GM19240 (cell line): ENCODE results near the gene KDM4B.
"Not testable (repeated sequence)": the region's sequence is repeated elsewhere in the genome, so short reads cannot be mapped to it uniquely, and the experiment has no call there.

Experiments
- DNase-seq: peaks from one replicate; pipeline ENCODE4 v3.0.0; 2011; ENCODE audit warnings: low spot score; ENCODE audit not compliant: insufficient read length

KDM4B gene

GRCh38 chr19:5164845-5165696, 196.2 kb downstream of the KDM4B start:
- DNase-seq: not testable (repeated sequence)

GRCh38 chr19:5165697-5166019, 196.7 kb downstream of the KDM4B start:
- no peak for DNase-seq

DNA sequence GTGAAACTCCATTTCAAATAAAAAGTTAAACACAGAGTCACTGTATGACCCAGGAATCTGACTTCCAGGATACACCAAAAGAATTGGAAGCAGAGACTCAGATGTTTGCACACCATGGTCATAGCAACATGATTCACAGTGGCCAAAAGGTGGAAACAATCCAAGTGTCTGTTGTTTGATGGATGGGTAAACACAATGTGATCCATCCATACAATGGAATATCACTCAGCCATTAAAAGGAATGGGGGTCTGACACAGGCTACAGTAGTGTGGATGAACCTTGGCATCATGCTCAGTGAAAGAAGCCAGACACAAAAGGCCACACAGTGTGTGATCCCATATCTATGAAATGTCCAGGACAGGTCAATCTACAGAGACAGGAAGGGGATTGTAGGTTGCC, 197.3 kb downstream of the KDM4B start:
- DNase-seq: no peak

- no peak for DNase-seq
Observed at GRCh38 chr19:5170329-5170745, 201.4 kb downstream of the KDM4B start.

DNA sequence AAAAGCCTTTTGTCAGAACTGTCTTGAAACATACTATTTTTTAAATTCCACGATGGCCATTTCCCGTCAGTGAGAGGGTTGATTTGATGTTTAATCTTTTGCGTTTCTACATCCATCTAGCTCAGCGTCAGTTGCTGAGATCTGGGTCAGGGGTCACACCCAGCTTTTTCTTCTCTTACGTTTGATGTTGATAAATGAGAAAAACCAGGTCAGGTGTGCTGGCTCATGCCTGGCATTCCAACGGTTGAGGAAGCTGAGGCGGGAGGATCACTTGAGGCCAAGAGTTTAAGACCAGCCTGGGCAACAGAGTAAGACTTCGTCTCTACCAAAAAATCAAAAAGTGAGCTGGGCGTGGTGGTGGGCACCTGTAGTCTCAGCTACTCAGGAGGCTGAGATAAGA, 202.8 kb downstream of the KDM4B start:
- DNase-seq: no peak

GRCh38 chr19:5172859-5173630, 204.1 kb downstream of the KDM4B start:
- no peak for DNase-seq

DNA sequence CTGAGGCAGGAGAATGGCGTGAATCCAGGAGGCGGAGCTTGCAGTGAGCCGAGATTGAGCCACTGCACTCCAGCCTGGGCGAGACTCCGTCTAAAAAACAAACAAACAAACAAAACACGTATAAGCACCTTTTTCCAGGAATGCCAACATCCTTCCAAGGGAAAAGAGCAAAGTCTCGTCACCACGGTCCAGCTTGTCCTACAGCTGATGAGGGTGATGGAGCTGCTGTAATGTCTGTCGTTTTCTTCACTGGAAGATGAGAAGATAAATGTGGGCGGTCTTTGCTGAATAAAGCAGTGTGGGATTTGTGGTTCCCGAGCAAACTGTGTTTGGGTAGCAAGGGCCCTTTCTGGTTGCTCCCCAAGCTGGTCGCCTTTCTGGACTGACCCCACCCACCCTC, 205.1 kb downstream of the KDM4B start:
- no peak for DNase-seq

- no peak for DNase-seq
Observed at GRCh38 chr19:5177745-5178450, 209.0 kb downstream of the KDM4B start.

- DNase-seq: no peak
Observed at GRCh38 chr19:5178841-5179240, 209.9 kb downstream of the KDM4B start.

DNA sequence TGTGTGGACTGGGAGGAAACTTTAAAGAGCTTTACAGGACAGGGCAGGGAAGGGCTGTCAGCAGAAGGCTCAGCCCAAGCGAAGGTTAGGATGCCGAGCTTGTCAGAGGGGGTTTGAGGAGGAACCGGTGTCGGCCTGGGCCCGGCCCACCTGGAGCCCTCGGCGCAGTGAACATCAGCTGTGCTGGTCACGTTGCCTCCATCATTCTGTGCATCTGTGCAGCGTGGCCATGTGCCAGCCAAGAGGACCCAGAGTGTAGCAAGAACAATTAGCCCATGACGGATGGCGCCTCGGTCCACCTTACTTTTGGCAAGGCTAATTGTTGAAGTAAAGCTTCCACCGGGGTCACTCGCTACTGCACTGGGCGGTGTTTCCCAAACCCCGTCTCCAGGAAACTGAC, 210.3 kb downstream of the KDM4B start:
- no peak for DNase-seq

DNA sequence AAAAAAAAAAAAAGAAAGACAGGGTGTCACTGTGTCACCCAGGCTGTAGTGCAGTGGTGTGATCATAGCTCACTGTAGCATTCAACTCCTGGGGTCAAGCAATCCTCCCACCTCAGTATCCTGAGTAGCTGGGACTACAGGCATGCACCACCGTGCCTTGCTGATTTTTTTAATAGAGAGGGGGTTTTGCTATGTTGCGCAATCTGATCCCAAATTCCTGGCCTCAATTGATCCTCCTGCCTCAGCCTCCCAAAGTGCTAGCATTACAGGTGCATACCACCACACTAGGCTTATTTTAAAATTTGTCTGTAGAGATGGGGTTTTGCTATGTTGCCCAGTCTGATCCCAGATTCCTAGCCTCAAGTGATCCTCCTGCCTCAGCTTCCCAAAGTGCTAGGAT, 212.4 kb downstream of the KDM4B start:
- DNase-seq: no peak

DNA sequence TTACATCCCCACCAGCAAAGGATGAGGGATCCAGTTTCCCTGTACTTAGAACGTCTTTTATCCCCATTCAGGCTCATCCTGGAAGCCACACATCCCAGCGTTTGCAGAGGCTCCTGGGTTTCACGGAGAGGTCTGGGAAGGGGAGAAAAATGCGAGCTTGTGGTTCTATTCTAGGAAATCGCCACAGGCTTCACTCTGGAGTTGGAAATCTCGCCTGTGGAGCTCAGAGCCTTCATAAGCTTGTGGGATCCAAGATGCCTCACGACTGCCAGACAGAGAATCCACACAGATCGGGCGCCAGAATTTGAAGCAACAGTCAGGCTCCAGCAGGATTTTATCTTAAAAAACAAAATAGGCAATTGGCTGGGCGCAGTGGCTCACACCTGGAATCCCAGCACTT, 213.8 kb downstream of the KDM4B start:
- no peak for DNase-seq

DNA sequence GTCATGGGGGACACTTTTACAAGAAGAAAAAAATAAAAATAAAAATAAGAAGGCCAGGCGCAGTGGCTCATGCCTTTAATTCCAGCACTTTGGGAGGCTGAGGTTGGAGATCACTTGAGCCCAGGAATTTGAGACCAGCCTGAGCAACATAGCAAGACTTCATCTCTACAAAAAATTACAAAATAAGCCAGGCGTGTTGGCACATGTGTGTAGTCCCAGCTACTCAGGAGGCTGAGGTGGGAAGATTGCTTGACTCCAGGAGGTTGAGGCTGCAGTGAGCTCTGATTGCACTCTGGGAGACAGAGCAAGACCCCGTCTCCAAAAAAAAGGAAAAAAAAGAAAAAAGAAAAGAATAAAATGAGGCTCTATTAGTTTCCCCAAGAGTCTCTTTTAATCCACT, 214.7 kb downstream of the KDM4B start:
- DNase-seq: no peak

DNA sequence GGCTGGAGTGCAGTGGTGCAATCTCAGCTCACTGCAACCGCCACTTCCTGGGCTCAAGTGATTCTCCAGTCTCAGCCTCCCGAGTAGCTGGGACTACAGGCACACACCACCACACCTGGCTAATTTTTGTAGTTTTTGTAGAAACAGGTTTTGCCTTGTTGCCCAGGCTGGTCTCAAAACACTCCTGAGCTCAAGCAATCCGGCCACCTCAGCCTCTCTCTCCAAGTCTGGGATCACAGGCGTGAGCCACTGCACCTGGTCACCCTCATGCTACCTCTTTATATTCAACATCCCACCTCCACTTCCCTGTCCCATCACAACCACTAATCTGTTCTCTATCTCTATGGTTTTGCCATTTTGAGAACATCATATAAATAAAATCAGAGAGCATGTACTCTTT, 216.0 kb downstream of the KDM4B start:
- no peak for DNase-seq

DNA sequence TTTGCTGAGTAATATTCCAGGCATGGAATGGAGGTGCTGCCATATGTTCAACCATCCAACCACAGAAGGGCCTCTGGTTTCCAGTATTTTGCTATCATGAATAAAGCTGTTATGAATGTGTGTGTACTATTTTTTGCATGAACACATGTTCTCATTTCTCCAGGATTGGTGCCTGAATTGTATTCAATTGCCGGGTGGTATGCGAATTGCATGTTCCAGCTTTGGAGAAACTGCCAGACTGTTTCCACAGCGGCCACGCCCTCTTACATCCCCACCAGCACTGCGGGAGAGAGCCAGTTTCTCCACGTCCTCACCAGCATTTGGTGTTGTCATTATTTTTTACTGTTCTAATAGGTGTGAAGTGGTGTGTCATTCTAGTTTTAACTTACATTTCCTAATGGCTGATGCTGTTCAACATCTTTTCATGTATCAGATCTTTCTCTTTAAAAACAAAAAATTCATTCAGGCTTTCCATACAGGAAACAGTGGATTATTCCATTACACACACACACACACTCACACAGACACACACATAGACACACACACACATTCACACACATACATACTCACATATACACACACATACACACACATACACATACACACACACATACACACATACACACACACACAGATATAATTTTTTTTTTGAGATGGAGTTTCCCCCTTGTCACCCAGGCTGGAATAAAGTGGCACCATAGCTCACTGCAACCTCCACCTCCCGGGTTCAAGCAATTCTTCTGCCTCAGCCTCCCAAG, 217.6 kb downstream of the KDM4B start:
- no peak for DNase-seq

DNA sequence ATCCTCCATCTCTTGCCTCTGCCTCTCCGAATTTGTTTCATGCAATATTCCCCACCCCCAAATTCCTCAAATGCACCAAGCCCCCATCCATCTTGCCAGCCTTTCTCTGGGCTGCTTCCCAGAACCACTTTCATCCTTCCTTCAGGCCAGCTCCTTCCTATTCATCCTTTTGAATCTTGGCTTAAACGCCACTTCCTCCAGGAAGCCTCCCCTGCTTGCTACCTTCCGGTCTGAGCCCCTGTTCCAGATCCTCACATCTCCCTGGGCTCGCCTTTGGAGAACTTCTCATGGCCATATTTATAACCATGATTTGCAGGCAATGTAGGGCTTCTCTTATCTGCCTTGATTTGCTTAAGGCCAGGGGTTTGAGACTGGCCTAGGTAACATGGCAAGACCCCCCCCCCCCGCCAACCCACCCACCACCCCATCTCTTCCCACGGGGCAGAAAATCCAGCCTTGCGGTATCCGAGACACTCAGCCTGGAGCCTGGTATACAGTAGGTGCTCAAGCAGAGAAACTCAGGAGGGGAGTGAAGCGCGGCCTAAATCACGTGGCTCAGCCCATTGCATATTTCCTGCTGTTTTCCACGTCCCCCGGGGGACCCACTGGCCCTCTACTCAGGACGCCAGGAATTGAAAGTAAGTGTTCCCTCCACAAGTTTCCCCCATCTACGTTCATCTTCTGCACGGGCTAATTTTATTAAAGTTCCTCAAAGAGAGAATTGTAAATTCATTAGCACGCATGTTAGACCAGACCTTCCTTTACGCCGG, 219.8 kb downstream of the KDM4B start:
- no peak for DNase-seq

DNA sequence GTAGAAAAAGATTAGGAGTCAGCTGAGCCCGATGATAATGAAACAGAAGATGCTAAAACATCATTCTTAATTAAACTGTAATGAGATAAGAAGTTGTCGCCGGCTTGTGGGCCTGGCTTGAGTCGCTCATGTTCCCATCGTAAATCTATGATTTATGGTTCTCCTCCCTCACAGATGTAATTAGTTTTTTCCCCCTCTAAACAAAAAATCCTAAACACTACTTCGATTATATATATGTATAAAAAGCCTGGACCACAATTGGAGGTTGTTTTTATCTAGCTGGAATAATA, 220.3 kb downstream of the KDM4B start:
- no peak for DNase-seq

DNA sequence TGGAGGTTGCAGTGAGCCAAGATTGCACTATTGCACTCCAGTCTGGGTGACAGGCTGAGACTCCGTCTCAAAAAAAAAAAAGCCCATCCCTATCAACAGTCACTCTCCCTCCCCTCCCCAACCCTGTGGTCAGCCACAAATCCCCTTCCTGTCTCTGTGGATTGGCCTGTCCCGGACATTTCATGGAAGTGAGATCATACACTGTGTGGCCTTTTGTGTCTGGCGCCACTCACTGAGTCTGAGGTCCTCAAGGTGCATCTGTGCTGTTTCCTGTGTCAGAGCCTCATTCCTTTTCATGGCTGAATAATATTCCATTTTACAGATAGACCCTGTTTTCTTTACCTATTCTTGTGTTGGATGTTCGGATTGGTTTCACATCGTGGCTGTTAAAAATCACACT, 222.2 kb downstream of the KDM4B start:
- no peak for DNase-seq

- no peak for DNase-seq
Observed at GRCh38 chr19:5192568-5192967, 223.7 kb downstream of the KDM4B start.

- no peak for DNase-seq
Observed at GRCh38 chr19:5193192-5193591, 224.3 kb downstream of the KDM4B start.

DNA sequence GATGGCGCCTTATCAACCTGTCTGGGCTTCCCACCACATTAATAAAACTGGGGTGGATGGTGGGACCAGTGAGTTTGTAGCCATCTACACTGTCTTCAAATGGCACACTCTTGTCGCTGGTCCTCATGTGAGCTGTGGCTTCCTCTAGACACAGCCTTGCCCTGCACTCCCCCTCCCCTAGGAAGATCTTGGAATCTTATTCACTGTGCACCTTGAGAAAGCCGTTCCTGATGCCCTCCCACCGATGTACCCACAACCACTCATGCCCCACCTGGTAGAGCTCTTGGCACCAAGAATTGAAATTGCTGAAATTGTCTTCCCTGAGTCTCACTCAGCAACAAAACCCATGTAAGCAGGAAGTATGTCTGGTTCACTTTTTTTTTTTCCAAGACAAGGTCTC, 225.7 kb downstream of the KDM4B start:
- DNase-seq: no peak
